LNCaP clone FGC (cell line): ENCODE data around the gene TVP23A.

ENCODE experiments used
- DNase-seq: peaks from one replicate; pipeline ENCODE4 v3.0.0-alpha.2; 2011; ENCODE audit warnings: low read depth
- H3K4me3 ChIP-seq: 2 replicates; pipeline ENCODE4 v1.5.1; 2011; ENCODE audit warnings: mild to moderate bottlenecking, low read depth, low read length, control low read depth
- CTCF ChIP-seq: IDR thresholded peaks from 2 replicates; pipeline ENCODE4 v1.5.1; 2012; ENCODE audit warnings: mild to moderate bottlenecking; ENCODE audit not compliant: control insufficient read depth, insufficient read depth; ENCODE audit errors: extremely low read depth

Gene TVP23A

GRCh38 chr16:10849736-10850477, 31.3 kb upstream of the TVP23A start:
- TF ChIP-seq CTCF, result no peak
- H3K4me3 ChIP-seq, result no peak overlapping the region
- no peak for DNase-seq

GRCh38 chr16:10847176-10847575, 28.6 kb upstream of the TVP23A start:
- no peak overlapping the region for H3K4me3 ChIP-seq
- DNase-seq, result no peak
- TF ChIP-seq CTCF, result no peak

GRCh38 chr16:10846213-10846998, 27.8 kb upstream of the TVP23A start:
- no peak overlapping the region for H3K4me3 ChIP-seq
- TF ChIP-seq CTCF, result no peak
- no peak for DNase-seq

GRCh38 chr16:10840703-10841102, 22.1 kb upstream of the TVP23A start:
- H3K4me3 ChIP-seq, result no peak overlapping the region
- no peak for DNase-seq
- TF ChIP-seq CTCF, result no peak

- no peak for TF ChIP-seq CTCF
- no peak overlapping the region for H3K4me3 ChIP-seq
- DNase-seq, result no peak
Observed at GRCh38 chr16:10839279-10839666, 20.7 kb upstream of the TVP23A start.

- no peak for TF ChIP-seq CTCF
- DNase-seq, result no peak
- no peak overlapping the region for H3K4me3 ChIP-seq
Observed at GRCh38 chr16:10838621-10839278, 20.2 kb upstream of the TVP23A start.
